HG02973 (cell line): ENCODE measurements around the gene SEMA3C.

Experiments used
- ATAC-seq: cut with Tn5 transposase; IDR thresholded peaks from one replicate; pipeline ENCODE4 v1.9.1; 2021; ENCODE audit warnings: moderate library complexity; ENCODE audit not compliant: unreplicated experiment

The SEMA3C gene

DNA sequence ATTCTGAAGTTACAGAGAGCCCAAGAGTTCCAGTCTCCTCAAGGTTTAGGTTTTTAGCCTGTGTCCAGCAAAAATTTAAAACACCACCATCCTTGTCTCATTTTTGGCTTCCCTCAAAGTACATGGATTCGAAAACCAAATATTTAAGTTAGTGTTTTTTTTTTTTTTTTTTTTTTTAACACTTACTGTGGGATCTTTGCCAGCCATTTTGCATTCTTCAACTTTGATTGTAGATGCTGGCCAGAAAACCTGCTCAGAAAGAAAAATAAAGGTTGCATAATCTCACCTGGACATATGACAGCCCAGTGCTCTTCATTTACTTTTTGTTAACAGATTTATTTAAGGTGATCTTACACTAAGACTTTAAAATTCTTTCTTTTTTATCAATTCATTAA, 91.6 kb downstream of the SEMA3C start:
- ATAC-seq: no peak

DNA sequence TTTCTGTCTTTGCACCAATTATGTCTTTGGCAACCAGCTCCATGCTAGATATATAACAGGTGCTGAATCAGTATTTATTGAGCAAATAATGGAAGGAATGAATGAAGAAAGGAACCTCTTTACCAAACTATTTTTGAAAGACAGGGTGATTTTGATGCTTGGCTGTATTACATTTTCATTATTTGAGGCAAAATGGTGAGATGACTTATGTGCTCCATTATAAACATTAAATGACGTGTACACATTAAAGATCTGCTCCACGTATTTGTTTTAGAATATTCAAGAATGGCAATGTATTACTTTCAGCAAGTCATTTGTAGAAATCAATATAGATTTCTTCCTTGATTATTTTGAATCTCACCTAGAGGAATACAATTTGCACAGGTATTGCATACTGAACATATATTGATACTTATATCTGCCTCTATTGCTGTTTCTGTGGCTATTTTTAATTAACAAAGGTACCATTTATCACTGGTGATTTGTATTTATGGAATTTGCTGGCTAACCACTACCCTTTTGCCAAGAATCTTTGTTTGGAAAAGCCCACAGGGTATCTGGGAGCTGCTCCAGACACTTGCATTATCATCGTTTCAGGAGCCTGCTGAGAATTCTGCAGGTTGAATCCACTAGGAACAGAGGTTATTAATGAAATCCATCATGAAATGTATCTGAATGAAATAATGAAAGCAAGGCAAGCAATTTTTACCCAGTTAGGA, 92.2 kb downstream of the SEMA3C start:
- ATAC-seq: no peak

DNA sequence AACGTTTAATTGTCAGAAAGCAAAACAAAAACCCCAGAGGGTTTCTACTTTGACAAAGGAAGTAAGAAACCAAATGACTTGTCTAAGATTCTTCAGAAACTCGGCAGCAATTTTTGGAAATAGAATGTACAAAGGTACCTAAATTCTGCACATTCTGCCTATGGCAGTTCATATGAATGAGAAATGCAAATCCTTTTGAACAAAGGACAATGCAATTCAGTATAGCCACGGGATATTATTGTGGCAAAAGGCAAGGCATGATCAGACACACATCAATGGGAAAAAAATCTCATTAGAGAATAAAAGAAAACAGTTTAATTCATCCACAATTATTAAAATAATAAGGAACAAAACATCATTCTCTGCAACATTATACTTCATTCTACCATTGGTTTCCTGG, 93.4 kb downstream of the SEMA3C start:
- ATAC-seq: no peak

DNA sequence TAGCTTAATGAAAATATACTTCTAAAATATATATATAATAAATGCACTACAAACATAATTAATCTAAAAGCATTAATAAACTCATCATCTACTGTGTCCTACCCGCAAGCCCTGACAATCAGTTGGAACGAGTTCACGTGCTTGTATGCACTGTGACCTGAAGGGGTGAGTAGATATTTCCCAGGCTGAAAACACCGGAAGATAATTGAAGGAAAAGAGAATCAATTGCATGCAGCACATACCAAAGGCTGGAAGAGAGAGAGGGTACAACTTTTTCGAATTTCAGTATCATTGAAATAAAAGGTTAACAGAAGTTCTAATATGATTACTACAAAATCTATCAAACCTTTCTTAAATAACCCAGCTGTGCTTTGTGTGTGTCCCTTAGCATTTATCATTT, 94.6 kb downstream of the SEMA3C start:
- ATAC-seq: no peak

DNA sequence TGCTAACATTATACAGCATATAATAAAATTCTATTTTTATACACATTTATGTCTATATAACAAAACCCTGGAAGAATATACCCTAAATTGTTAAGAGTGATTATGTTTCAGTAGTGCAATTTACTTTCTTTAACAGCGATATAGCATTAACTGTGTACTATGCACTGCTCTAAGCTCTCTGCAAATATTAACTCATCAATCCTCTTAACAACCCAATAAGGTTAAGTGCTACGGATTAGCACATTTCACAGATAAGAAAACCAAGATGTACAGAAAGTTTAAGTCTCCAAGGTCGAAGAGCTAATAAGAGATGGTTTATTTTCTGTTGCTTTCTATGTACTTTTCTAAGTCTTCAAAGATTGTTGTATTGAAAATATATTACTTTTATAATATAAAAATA, 95.8 kb downstream of the SEMA3C start:
- ATAC-seq: no peak

DNA sequence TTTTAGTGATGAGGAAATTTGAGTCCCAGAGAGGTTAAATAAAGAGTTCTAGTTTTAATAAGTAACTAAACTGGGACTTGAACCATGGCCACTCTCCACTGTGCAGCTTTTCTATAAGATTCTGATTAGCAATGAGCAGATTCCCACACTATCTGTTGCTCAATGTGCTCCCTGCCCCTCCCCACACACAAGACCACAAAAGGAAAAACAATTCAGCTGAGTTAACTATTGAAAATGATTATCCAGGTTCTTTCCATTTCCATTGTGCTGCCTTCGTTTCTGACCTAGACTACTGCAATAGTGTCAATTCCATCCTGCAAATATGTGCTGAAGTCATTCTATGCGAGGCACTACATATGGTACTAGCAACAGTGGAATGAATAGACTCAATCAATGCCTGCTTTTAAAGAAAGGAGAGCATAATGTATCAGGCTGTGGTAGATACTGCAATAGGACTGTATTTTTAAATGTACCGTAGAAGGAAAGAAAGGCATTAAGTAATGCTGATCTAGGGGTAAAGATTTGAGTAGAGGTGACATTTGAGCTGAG, 97.0 kb downstream of the SEMA3C start:
- ATAC-seq: no peak

DNA sequence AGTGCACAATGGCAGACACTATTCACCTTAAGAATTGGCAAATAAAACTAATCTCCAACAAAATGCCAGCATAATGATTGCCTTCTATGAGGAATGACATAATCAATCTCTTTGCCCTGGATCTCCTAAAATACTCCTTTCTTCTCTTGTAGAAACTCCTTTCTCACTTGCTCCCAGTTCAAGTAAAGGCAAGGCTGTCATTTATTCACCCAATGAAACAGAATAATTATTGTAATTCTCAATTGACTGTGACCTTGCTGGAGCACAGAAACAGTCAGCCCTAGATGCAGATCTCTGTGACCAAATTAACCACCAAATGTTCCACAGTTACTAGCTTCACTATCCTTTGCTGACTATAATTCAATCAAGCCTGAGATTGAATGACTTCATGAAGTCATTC, 99.3 kb downstream of the SEMA3C start:
- no peak for ATAC-seq

DNA sequence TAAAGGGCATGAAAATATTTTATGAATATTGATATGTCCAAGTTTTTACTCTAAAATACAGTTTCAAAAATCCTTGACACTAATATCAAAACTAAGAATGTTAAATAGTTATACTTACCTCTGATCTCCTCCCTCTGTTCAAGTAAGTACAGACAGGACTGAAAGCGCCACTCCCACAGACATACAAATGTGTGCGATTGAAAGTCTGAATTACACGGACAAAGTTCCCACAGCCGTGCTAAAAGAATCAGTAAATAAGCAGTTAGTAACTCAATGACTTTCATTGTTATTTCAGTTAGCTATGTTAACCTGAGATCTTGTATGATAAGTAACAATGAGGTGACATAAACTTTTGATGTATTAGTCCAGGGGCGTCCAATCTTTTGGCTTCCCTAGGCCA, 100.7 kb downstream of the SEMA3C start:
- no peak for ATAC-seq

DNA sequence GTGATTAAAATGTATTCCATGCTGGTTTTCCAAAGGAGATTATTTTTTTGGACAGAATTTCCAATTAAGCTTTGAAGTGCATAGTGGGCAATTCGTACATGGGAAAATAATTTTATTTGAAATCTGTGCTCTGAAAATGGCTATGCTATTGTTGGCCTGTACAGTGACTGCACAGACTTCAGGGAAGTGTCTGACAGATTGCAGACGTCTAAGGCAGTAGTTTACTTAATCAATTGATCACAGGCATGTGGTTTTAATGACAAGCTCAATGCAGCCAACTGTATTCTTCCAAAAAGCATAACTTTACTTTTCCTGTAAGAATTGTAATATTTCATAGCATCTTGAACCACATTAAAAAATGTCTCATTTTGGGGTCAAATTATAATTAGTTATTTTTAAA, 102.0 kb downstream of the SEMA3C start:
- ATAC-seq: no peak

DNA sequence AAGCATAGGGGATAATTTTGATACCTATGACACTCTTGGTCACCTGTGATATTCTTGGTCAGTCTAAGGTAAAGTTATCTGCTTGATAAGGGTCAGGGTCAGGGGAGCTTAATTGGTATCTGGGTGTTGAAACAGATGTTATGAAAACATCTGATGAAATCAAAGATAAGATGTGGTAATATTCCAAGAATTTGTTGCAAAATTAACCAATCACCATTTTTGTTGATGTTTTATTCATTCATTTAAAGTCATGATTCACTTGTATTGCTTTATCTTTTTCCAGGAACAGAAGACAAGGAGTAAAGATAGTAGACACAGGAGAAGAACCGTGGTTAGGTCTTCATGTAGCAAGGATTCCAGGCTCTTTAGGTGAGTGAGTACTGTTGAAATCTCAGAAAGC, 103.1 kb downstream of the SEMA3C start:
- ATAC-seq: no peak

DNA sequence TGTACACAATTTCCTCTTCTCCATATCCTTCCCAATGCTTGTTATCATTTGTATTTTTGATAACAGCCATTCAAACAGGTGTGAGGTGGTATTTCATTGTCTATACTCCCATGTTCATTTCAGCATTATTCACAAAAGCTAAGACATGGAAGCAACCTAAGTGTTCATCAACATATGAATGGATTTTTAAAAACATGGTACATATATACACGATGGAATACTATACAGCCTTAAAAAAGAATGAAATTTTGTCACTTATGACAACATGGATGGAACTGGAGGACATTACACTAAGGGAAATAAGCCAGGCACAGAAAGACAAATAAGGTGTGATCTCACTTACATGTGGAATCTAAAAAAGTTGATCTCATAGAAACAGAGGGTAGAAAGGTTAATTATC, 109.3 kb downstream of the SEMA3C start:
- ATAC-seq: no peak

DNA sequence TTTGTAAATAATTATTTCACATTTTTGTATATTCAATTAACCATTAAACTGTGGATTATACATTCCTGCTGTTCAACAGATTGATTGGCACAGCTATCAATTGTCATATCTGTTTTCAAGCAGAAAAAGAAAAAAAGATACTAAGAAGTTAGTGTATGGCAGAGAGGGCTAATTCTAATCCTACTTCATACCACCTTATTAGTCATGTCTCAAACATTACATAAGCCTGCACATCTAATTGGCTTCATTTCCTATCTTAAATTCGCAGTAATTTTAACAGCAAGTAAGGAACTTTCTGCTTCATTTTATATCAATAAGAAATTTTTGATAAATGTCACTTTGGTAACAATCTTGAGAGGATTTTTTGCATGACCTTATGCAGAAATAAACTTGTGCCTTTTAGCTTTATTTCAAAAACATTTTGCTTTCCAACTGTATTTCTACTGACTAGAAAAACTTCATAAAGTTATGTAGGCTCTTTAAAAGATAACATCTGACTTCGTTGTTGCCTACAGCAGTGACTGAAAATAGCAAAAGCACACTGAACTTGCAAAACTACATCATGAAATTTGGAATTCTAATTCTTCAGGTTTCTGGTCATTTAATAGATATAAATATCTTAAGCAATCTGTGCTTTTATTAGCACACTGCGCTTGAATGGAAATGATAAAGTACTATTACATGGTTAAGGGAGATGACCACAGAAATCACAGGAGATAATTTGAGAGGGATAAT, 111.5 kb downstream of the SEMA3C start:
- ATAC-seq: no peak

DNA sequence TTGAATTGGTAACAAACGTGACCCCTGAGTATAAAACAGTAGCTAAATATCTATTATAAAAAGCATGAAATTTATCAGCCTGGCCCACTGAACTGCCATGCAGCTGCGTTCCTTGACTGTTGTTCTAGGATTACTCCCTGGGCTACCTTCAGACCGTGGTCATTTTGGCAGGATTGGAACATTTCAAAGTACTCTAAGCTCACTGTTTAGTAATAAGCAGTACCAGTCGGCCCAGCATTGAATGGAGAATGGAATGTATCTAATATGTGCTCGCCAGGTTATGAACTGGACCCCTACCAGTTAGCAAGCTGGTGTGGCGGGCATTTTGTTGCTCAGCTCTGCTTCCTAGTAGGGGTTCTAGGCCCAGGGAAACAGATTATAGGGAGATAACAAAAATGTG, 112.2 kb downstream of the SEMA3C start:
- ATAC-seq: no peak

DNA sequence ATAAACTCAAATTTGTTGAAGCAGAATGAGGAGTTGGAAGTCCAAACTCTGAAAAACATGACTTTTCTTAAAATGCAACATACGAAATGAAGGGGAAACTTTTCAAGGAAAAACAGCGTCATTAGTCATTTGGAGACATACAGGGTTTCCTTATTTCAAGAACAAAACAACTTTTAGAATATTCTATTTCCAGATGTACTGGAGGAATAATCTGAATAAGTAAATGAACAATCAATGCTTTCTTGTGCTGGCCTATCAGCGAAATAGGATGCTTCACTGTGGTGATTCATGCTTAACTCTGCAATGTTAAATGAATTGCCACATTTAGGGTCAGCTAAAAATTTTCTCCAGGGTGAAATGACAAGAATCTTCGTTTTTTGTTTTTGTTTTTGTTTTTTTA, 114.3 kb downstream of the SEMA3C start:
- ATAC-seq: no peak

DNA sequence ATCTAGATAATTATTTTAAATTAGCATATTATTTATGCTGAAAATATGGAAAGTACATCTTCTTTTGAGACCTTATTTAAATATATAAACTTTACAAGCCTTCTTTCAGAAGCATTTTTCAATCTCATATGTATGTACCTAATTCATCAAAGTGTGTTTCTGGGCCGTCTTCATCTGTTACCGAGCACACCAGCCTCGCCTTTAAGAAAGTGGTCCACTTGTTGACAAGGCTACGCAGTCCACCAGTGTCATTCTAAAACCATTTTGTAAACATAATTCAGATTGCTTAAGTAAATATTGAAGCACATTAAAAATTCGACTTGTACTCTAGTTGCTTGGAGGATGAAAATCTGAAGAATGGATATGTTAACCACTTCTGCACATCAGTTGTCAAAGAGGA, 116.3 kb downstream of the SEMA3C start:
- ATAC-seq: no peak

DNA sequence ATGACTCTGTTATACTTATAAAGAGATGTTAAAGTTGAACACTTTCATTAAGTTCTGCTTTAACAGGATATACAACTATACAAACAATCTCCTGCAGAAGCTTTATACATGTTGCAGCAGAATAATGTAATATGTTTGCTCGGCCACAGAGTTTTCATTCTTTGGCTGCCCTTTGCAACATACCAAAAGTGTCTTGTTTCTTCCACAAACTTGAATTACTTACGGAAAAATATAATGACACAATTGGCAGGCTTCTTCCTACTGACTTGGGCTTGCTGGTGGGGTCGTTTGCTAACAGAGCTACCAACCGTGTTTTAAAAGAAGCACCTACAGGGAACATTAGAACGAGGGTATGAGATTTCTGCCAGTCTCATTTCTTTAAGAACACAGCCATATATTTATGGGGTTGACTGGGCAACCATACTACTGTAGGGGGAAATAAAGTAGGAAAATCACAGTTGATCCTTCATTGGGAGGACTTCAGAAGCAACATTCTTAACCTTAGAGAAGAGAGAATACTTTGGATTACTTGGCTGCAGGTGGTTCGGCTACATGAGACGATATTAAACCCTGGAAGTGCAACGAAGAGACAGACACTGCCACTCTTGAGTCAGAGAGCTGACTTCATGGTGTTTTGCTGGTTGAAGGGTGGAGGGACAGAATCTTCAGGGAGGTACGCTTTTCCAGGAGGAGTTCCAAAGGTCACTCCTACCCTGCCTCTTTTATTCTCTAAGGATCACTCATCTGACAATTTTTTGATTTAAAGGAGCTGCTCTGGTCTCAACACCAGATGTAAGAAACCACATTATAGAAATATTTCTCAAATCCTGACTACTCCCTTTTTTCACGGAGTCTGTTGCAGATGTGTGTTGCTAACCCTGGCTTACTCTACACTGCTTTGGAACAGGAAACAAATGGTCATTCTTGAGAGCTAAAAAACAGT, 123.9 kb downstream of the SEMA3C start:
- ATAC-seq: no peak

DNA sequence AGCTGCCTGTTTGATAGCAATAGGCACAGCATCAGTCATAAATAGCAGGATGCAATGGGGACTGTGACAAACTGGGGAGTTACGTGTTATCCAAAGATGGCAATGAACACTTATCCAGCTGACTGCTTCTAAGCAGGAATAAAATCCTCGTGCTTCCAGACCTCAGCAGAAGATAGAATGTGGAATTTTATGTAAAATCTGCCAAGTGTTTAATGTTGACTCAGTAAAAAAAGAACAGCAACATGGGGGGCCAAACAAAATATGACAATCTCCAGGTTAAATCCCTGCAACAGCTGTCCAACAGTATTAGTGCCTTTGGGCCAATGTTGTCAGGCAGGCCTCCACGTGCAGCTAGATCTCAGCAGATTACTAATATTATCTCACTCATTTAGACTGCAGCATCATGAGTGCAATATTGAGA, 127.3 kb downstream of the SEMA3C start:
- ATAC-seq: no peak

DNA sequence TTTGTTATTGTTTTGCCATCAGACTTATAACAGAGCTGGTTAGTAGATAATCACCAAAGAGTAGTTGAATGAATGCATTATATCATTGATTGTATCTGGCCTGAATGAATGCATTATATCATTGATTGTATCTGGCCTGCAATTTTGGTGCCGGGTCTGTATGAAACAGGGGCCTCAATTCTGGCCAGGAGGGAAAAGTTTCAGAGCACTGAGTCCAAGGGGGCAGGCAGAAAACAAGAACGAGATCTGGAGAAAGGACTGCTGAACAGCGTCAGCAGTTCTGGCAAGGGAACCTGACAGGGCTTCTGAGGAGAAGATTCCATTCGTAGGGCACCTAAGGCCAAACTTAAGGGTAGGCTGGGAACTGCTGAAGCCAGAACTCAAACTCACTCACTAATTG, 128.0 kb downstream of the SEMA3C start:
- ATAC-seq: no peak

DNA sequence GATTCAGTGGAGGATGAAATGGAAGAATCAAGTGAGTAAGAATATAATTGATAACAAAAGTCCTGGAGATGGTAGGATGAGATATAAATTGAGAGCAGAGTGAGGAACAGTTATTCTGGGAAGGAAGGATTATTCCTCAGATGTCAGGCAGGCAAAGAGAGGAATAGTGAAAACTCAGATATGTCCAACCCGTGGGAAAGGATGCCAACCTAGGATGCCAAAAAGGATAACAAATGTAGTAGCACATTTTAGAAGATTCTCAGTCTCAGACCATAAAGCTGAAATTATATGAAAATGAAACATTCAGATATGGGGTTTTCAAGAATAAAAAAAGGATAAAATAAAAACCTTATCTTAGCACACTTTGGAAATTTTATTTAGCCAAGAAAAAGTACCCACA, 131.1 kb downstream of the SEMA3C start:
- no peak for ATAC-seq

DNA sequence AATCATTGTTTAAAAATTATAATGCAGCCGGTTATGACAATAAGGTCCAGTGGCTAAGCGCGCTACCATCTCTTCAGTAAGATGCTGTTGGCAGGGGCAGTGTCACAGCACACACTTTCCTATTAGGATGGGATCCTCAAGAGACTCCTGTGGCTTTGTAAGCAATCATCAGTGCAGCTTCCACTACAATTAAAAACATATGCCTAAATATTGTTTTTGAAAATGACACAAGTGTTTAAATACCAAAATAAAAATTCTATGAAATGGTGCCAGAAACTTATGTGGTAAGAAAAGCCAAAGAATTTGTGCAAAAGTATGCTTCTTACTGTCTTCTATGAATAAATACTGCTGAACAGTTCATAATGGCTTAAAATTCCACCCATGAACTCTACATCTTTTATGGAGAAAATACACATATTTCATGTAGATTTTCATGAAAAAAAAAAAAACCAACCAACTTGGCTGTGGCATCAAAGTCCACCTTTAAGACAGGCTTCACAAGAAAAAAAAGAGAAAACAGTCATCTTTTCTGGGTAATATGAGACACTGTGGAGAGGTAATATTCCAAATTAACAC, 132.8 kb downstream of the SEMA3C start:
- no peak for ATAC-seq

DNA sequence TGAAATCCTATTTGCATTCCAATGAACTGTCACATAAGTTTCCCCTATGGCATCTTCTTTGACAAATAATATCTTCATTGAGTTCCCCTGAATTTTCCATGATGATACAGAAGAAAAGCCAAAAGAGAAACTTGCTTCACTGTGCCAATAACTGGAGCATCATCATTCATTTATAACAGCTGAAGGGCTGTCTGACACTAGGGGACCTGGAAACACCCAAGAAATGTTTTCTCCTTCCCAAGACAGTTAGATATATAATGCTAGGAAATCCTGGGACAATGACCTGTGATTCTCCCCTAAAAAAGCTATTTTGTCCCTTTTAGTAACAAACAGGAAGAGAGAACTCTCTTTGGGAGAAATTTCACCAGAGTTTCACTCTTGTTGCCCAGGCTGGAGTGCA, 133.6 kb downstream of the SEMA3C start:
- ATAC-seq: no peak
